Neural cell (in vitro differentiated cells): ENCODE results near the gene SSR4. TPM values are rescaled to one million over a fixed set of nuclear protein-coding genes. Genes with fewer than 3 reads are reported as not detected.

Experiments
- H2AFZ ChIP-seq: fragments of 200-600, 300-800 bp; sonication (generic), shearing (Covaris generic); 2 replicates; pipeline ENCODE4 v1.6.0; 2014; ENCODE audit warnings: low read depth, mild to moderate bottlenecking, antibody characterized with exemption, low read length, moderate library complexity
- H3F3A ChIP-seq: fragments of 200-600 bp; shearing (Covaris generic); 2 replicates; pipeline ENCODE4 v1.6.1; 2016; ENCODE audit warnings: mild to moderate bottlenecking, moderate library complexity, mixed read lengths, antibody characterized with exemption, low read length; ENCODE audit not compliant: insufficient read depth, poor library complexity, severe bottlenecking
- H3K27ac ChIP-seq: fragments of 200-600, 300-800 bp; sonication (generic), shearing (Covaris generic); 2 replicates; pipeline ENCODE4 v1.5.1; 2014; ENCODE audit warnings: mild to moderate bottlenecking, low read length, moderate library complexity
- H3K27me3 ChIP-seq: fragments of 300-800, 200-600 bp; sonication (generic), shearing (Covaris generic); 2 replicates; pipeline ENCODE4 v1.6.0; 2014; ENCODE audit warnings: mild to moderate bottlenecking, low read depth, low read length, moderate library complexity; ENCODE audit not compliant: insufficient read depth
- H3K36me3 ChIP-seq: fragments of 300-800, 200-600 bp; sonication (generic), shearing (Covaris generic); 2 replicates; pipeline ENCODE4 v1.5.1; 2014; ENCODE audit warnings: mild to moderate bottlenecking, antibody characterized with exemption, low read length, moderate library complexity; ENCODE audit not compliant: insufficient read depth
- H3K4me2 ChIP-seq: fragments of 300-800, 200-600 bp; sonication (generic), shearing (Covaris generic); 2 replicates; pipeline ENCODE4 v1.6.0; 2014; ENCODE audit warnings: mild to moderate bottlenecking, low read length
- H3K4me3 ChIP-seq: fragments of 300-800, 200-600 bp; sonication (generic), shearing (Covaris generic); 2 replicates; pipeline ENCODE4 v1.5.1; 2014; ENCODE audit warnings: mild to moderate bottlenecking, low read length, moderate library complexity
- H3K79me2 ChIP-seq: fragments of 200-600 bp; shearing (Covaris generic); replicated peaks from 2 replicates; pipeline ENCODE4 v1.6.0; 2014; ENCODE audit warnings: mild to moderate bottlenecking, low read length, moderate library complexity; ENCODE audit not compliant: insufficient read depth
- H3K9ac ChIP-seq: fragments of 300-800, 200-600 bp; sonication (generic), shearing (Covaris generic); 2 replicates; pipeline ENCODE4 v1.6.1; 2016; ENCODE audit warnings: mild to moderate bottlenecking, low read length, mixed read lengths
- H3K9me2 ChIP-seq: fragments of 200-600 bp; shearing (Covaris generic); 2 replicates; pipeline ENCODE4 v1.6.1; 2016; ENCODE audit warnings: mild to moderate bottlenecking, low read length, mixed read lengths; ENCODE audit not compliant: insufficient read depth
- H3K9me3 ChIP-seq: fragments of 200-600, 300-800 bp; sonication (generic), shearing (Covaris generic); 2 replicates; pipeline ENCODE4 v1.6.1; 2016; ENCODE audit warnings: mild to moderate bottlenecking, mixed run types, low read length, moderate library complexity, mixed read lengths
- H4K20me1 ChIP-seq: fragments of 200-600 bp; shearing (Covaris generic); 2 replicates; pipeline ENCODE4 v1.6.1; 2016; ENCODE audit warnings: mild to moderate bottlenecking, mixed run types; ENCODE audit not compliant: insufficient read depth
- CTCF ChIP-seq: fragments of 450-650 bp; IDR thresholded peaks from 2 replicates; pipeline ENCODE4 v1.5.1; 2014; ENCODE audit warnings: antibody characterized with exemption, mild to moderate bottlenecking, moderate library complexity; ENCODE audit not compliant: poor library complexity, severe bottlenecking
- EP300 ChIP-seq: fragments of 450-650 bp; conservative IDR thresholded peaks from 2 replicates; pipeline ENCODE4 v1.6.1; 2014; ENCODE audit warnings: antibody characterized with exemption, mild to moderate bottlenecking, moderate library complexity; ENCODE audit not compliant: poor library complexity, severe bottlenecking
- EZH2 ChIP-seq: fragments of 200-600, 300-800 bp; shearing (Covaris generic), sonication (generic); IDR thresholded peaks from 2 replicates; pipeline ENCODE4 v1.6.1; 2014; ENCODE audit warnings: antibody characterized with exemption, low read length, borderline replicate concordance, mild to moderate bottlenecking; ENCODE audit not compliant: insufficient read depth, poor library complexity, severe bottlenecking
- MXI1 ChIP-seq: fragments of 450-650 bp; conservative IDR thresholded peaks from 2 replicates; pipeline ENCODE4 v1.6.1; 2014; ENCODE audit warnings: antibody characterized with exemption, mild to moderate bottlenecking; ENCODE audit not compliant: poor library complexity, severe bottlenecking
- POLR2AphosphoS5 ChIP-seq: IDR thresholded peaks from 2 replicates; pipeline ENCODE4 v1.6.1; 2012
- RAD21 ChIP-seq: fragments of 450-650 bp; conservative IDR thresholded peaks from 2 replicates; pipeline ENCODE4 v1.6.1; 2014; ENCODE audit warnings: antibody characterized with exemption, mild to moderate bottlenecking, moderate library complexity
- REST ChIP-seq: IDR thresholded peaks from 2 replicates; pipeline ENCODE4 v1.6.1; 2012; ENCODE audit warnings: borderline replicate concordance
- SMC3 ChIP-seq: fragments of 450-650 bp; conservative IDR thresholded peaks from 2 replicates; pipeline ENCODE4 v1.6.1; 2014; ENCODE audit warnings: antibody characterized with exemption, mild to moderate bottlenecking, moderate library complexity; ENCODE audit not compliant: poor library complexity
- TAF1 ChIP-seq: IDR thresholded peaks from 2 replicates; pipeline ENCODE4 v1.6.1; 2012; ENCODE audit warnings: low read depth
- polyA plus RNA-seq: library from polyadenylated mRNA; depleted of rRNA; stranded (reverse); fragments of >200 nt; gene quantifications from 2 replicates; pipeline ENCODE4 v1.2.3, GENCODE V29; 2014

The SSR4 gene
- polyA plus RNA-seq, 1 donor from 2014 or later, result 186 TPM

- H2AFZ ChIP-seq, result no peak within 1 kb of the TSS
- H3K9me2 ChIP-seq, result no peaks in the 10 kb centered on the region
- H3K27me3 ChIP-seq, result no peaks in the 10 kb centered on the region
- no peak within 1 kb of the TSS for H3K4me3 ChIP-seq
- no peak within 1 kb of the TSS for H3K9ac ChIP-seq
- no peaks in the 10 kb centered on the region for H3F3A ChIP-seq
- TF ChIP-seq MXI1 (no peak), EZH2 (no peak), SMC3 (no peak), REST (no peak), TAF1 (no peak), EP300 (no peak), POLR2AphosphoS5 (no peak), RAD21 (no peak), CTCF (no peak)
- no peak within 1 kb of the TSS for H3K4me2 ChIP-seq
- no peak within 1 kb of the TSS for H3K27ac ChIP-seq
- H3K9me3 ChIP-seq, result no peaks in the 10 kb centered on the region
- no peaks in the 10 kb centered on the region for H3K36me3 ChIP-seq
- no peaks in the 10 kb centered on the region for H3K79me2 ChIP-seq
- H4K20me1 ChIP-seq, result no peaks in the 10 kb centered on the region
These were observed 13.6 kb upstream of the SSR4 start, which contains the start of gene SRPK3 for GRCh38 chrX:153780678-153781427. SRPK3 (plus strand) TSS chrX:153781041; CDS start chrX:153781087, 46 bp downstream.

- H3K27me3 ChIP-seq, result no peaks in the 10 kb centered on the region
- H3K27ac ChIP-seq, result no peak overlapping the region
These were observed 12.9 kb upstream of the SSR4 start for GRCh38 chrX:153781428-153782047.

More at GRCh38 chrX:153781428-153782047, 12.9 kb upstream of the SSR4 start:
- Histone ChIP-seq H2AFZ (no peak overlapping the region), H3K79me2 (no peaks in the 10 kb centered on the region), H3K36me3 (no peaks in the 10 kb centered on the region), H3F3A (no peaks in the 10 kb centered on the region), H3K9me3 (no peaks in the 10 kb centered on the region), H3K4me3 (no peak overlapping the region), H3K4me2 (no peak overlapping the region), H3K9me2 (no peaks in the 10 kb centered on the region), H3K9ac (no peak overlapping the region), H4K20me1 (no peaks in the 10 kb centered on the region)
- TF ChIP-seq EZH2 (no peak), POLR2AphosphoS5 (no peak), TAF1 (no peak), REST (no peak), EP300 (no peak), SMC3 (no peak), CTCF (no peak), RAD21 (no peak), MXI1 (no peak)
